Fibroblast of peridontal ligament (primary cell): ENCODE data around the gene SYT12.

ENCODE experiments used
- DNase-seq: peaks from one replicate; pipeline ENCODE4 v3.0.0-alpha.2; 2010; ENCODE audit errors: extremely low read depth

The SYT12 gene

GRCh38 chr11:67027943-67028542, 5.1 kb downstream of the SYT12 start:
- DNase-seq, result no peak

GRCh38 chr11:67029146-67029545, 6.2 kb downstream of the SYT12 start:
- DNase-seq, result no peak

GRCh38 chr11:67030976-67031375, 8.0 kb downstream of the SYT12 start:
- no peak for DNase-seq

- DNase-seq, result peak; percentile 35
Observed at GRCh38 chr11:67031791-67032561, 9.0 kb downstream of the SYT12 start.

- DNase-seq, result peak; percentile 90
Observed at GRCh38 chr11:67032830-67033551, 10.1 kb downstream of the SYT12 start.

GRCh38 chr11:67033661-67034166, 10.8 kb downstream of the SYT12 start:
- DNase-seq, result peak; percentile 98

GRCh38 chr11:67034350-67034749, 11.4 kb downstream of the SYT12 start:
- DNase-seq, result no peak

GRCh38 chr11:67040147-67040546, 17.2 kb downstream of the SYT12 start:
- no peak for DNase-seq

- DNase-seq, result no peak
Observed at GRCh38 chr11:67041602-67042001, 18.7 kb downstream of the SYT12 start.

- DNase-seq, result peak; percentile 33
Observed at GRCh38 chr11:67043572-67044349, 20.8 kb downstream of the SYT12 start.

- DNase-seq, result no peak
Observed at GRCh38 chr11:67044496-67044895, 21.6 kb downstream of the SYT12 start.

GRCh38 chr11:67045314-67045713, 22.4 kb downstream of the SYT12 start:
- DNase-seq, result peak; percentile 79

GRCh38 chr11:67048515-67049130, 25.7 kb downstream of the SYT12 start:
- no peak for DNase-seq

GRCh38 chr11:67050139-67050538, 27.2 kb downstream of the SYT12 start:
- DNase-seq, result no peak

GRCh38 chr11:67051180-67051893, 28.4 kb downstream of the SYT12 start:
- no peak for DNase-seq

GRCh38 chr11:67051945-67052488, 29.1 kb downstream of the SYT12 start:
- DNase-seq, result no peak

GRCh38 chr11:67052891-67053290, 30.0 kb downstream of the SYT12 start:
- no peak for DNase-seq

- peak; percentile 55 for DNase-seq
Observed at GRCh38 chr11:67053896-67054329, 31.0 kb downstream of the SYT12 start.

GRCh38 chr11:67054346-67054835, 31.5 kb downstream of the SYT12 start:
- peak; percentile 77 for DNase-seq
